GM12878 (cell line): Measurements from ENCODE around the gene ZNG1E. TPM values are rescaled to one million over a fixed set of nuclear protein-coding genes. Genes with fewer than 3 reads are reported as not detected.
"Not testable (repeated sequence)": the region's sequence is repeated elsewhere in the genome, so short reads cannot be mapped to it uniquely, and the experiment has no call there.

Experiments
- ATAC-seq: fragments of 200-7000 bp; cut with Tn5 transposase; 3 replicates; pipeline ENCODE4 v1.9.1; 2020; ENCODE audit warnings: mild to moderate bottlenecking, moderate library complexity
- Bru-seq: library from RNA; stranded (reverse); fragments of 400-500 nt; gene quantifications from one replicate; lab custom pipeline; 2021; lab: Mats Ljungman, UMichigan
- BruChase-seq, 2 experiments: library from RNA; stranded (reverse); fragments of 400-500 nt; gene quantifications; one replicate each; lab custom pipeline; 2021; lab: Mats Ljungman, UMichigan
- BruUV-seq: library from RNA; stranded (reverse); fragments of 400-500 nt; replicated peaks from 2 replicates; lab custom pipeline; 2021; lab: Mats Ljungman, UMichigan
- CTCF ChIA-PET: fragments of 300-600 bp; sonication (Branson Sonifier 250); formaldehyde crosslinking; extraction: SDS; loops from one replicate; lab custom pipeline; 2021; ENCODE audit warnings: inconsistent platforms; lab: Yijun Ruan, JAX
- POLR2A ChIA-PET: fragments of 350-600 bp; formaldehyde crosslinking; extraction: SDS; loops from one replicate; lab custom pipeline; 2021; ENCODE audit warnings: inconsistent platforms; lab: Charles Lee
- RAD21 ChIA-PET: fragments of 300-600 bp; sonication (Branson Sonifier 250); formaldehyde crosslinking; loops from one replicate; lab custom pipeline; 2023; ENCODE audit warnings: antibody characterized with exemption; ENCODE audit not compliant: unreplicated experiment; lab: Charles Lee
- SMC1A ChIA-PET: fragments of 300-600 bp; sonication (Branson Sonifier 250); formaldehyde crosslinking; loops from one replicate; lab custom pipeline; 2023; ENCODE audit not compliant: unreplicated experiment, uncharacterized antibody; lab: Charles Lee
- DNase-seq: peaks from one replicate; pipeline ENCODE4 v3.0.0-alpha.2; 2011; ENCODE audit warnings: low read depth, low spot score
- FAIRE-seq: peaks from 3 replicates; lab custom pipeline; 2011; peaks lifted over from hg19 to GRCh38; lab: Jason Lieb, UNC
- H2AFZ ChIP-seq: 2 replicates; pipeline ENCODE4 v1.6.0; 2011; ENCODE audit warnings: low read depth, low read length, control low read depth; ENCODE audit not compliant: control insufficient read depth
- H3K27ac ChIP-seq: 2 replicates; pipeline ENCODE4 v1.5.1; 2011; ENCODE audit warnings: control low read depth; ENCODE audit not compliant: control insufficient read depth, insufficient read depth
- H3K27me3 ChIP-seq, 2 experiments: replicated peaks in 1 of 2; 2 replicates each; pipeline versions ENCODE4 v1.6.0 to v1.6.1; 2011; ENCODE audit warnings: low read length in 1 of 2; ENCODE audit not compliant: control insufficient read depth in 2 of 2, insufficient read depth in 2 of 2
- H3K36me3 ChIP-seq, 2 experiments: 2 replicates each; pipeline ENCODE4 v1.5.1; 2011; ENCODE audit warnings: low read length in 1 of 2; ENCODE audit not compliant: control insufficient read depth in 2 of 2, insufficient read depth in 2 of 2
- H3K4me1 ChIP-seq: 2 replicates; pipeline ENCODE4 v1.6.1; 2011; ENCODE audit warnings: mild to moderate bottlenecking, low read length, moderate library complexity, mixed read lengths; ENCODE audit not compliant: control insufficient read depth, insufficient read depth
- H3K4me2 ChIP-seq: 2 replicates; pipeline ENCODE4 v1.6.0; 2011; ENCODE audit warnings: control low read depth; ENCODE audit not compliant: control insufficient read depth, insufficient read depth
- H3K4me3 ChIP-seq: fragments of 200-600 bp; sonication (generic); 2 replicates; pipeline ENCODE4 v1.5.1; 2016
- H3K79me2 ChIP-seq: 2 replicates; pipeline ENCODE4 v1.6.0; 2011; ENCODE audit warnings: low read length; ENCODE audit not compliant: control insufficient read depth, insufficient read depth
- H3K9ac ChIP-seq: 2 replicates; pipeline ENCODE4 v1.8.0; 2011; ENCODE audit warnings: low read length, control low read depth, mixed read lengths; ENCODE audit not compliant: control insufficient read depth, insufficient read depth
- H3K9me3 ChIP-seq: replicated peaks from 3 replicates; pipeline ENCODE4 v1.5.1; 2011; ENCODE audit warnings: mild to moderate bottlenecking, low read length; ENCODE audit not compliant: control insufficient read depth, insufficient read depth
- H4K20me1 ChIP-seq: 2 replicates; pipeline ENCODE4 v1.6.0; 2011; ENCODE audit not compliant: control insufficient read depth, insufficient read depth
- CBFB ChIP-seq: IDR thresholded peaks from 2 replicates; pipeline ENCODE4 v1.6.1; 2016; ENCODE audit warnings: antibody characterized with exemption, low read depth
- CHD2 ChIP-seq: IDR thresholded peaks from 2 replicates; pipeline ENCODE4 v1.6.1; 2011; ENCODE audit warnings: low read depth, low read length, improper control_type of control experiment, borderline replicate concordance
- CREB1 ChIP-seq: IDR thresholded peaks from 2 replicates; pipeline ENCODE4 v1.6.1; 2012; ENCODE audit warnings: low read depth, mild to moderate bottlenecking, inconsistent platforms
- CREM ChIP-seq: IDR thresholded peaks from 2 replicates; pipeline ENCODE4 v1.6.1; 2014; ENCODE audit warnings: antibody characterized with exemption, low read depth
- EED ChIP-seq: sonication (generic); IDR thresholded peaks from 2 replicates; pipeline ENCODE4 v1.6.1; 2016; ENCODE audit warnings: antibody characterized with exemption, low read depth
- MXI1 ChIP-seq: fragments of 150-350 bp; IDR thresholded peaks from 2 replicates; pipeline ENCODE4 v1.6.1; 2011; ENCODE audit warnings: low read depth, mild to moderate bottlenecking, inconsistent platforms, low read length, improper control_type of control experiment
- POLR2A ChIP-seq: IDR thresholded peaks from 2 replicates; pipeline ENCODE4 v1.6.1; 2011; ENCODE audit warnings: low read depth, mild to moderate bottlenecking, low read length
- POLR2AphosphoS5 ChIP-seq: IDR thresholded peaks from 2 replicates; pipeline ENCODE4 v1.6.1; 2011; ENCODE audit warnings: mild to moderate bottlenecking, low read length, inconsistent platforms
- RAD21 ChIP-seq: IDR thresholded peaks from 2 replicates; pipeline ENCODE4 v1.6.1; 2011; ENCODE audit warnings: mild to moderate bottlenecking, low read depth, low read length, moderate library complexity; ENCODE audit not compliant: insufficient read depth
- RUNX3 ChIP-seq: IDR thresholded peaks from 2 replicates; pipeline ENCODE4 v1.6.1; 2012; ENCODE audit warnings: low read length, inconsistent platforms
- WGBS: methylation state at CpG from one replicate; pipeline ENCODE4 v1.1.6; 2016; ENCODE audit warnings: low lambda C conversion rate; ENCODE audit not compliant: insufficient replicate concordance, insufficient coverage; ENCODE audit errors: missing lambda C conversion rate; 5-methylcytosine and 5-hydroxymethylcytosine counted together
- in situ Hi-C: fragments of 300-500 bp; cut with MboI; formaldehyde crosslinking; loops from 9 replicates; pipeline ENCODE4 v1.14.3; 2018; ENCODE audit warnings: mixed read lengths
- intact Hi-C: fragments of 100-400 bp; cut with micrococcal nuclease; formaldehyde crosslinking; loops from one replicate; pipeline ENCODE4 v1.14.2; 2022; ENCODE audit not compliant: unreplicated experiment
- long read RNA-seq, 2 experiments: library from polyadenylated mRNA; unstranded; transcript quantifications; one replicate each; pipeline ENCODE4 v2.0.0, GENCODE V29; 2019 to 2020
- polyA minus RNA-seq, 3 experiments: library from RNA; depleted of rRNA, polyadenylated mRNA; stranded (reverse); fragments of >200 nt; gene quantifications; 2 replicates each; pipeline ENCODE4 v1.2.3, GENCODE V29; 2011
- polyA plus RNA-seq, 11 experiments: library from polyadenylated mRNA; depleted of rRNA in 4 of 11; unstranded in 6 of 11; stranded (reverse) in 5 of 11; fragments of >200 nt; fragmentation: Nextera tagmentation in 4 of 11; fragmentation: Illumina TruSeq in 1 of 11; extraction: Ambion mirVana in 4 of 11; extraction: Trizol in 1 of 11; gene quantifications; 1 replicate in 1 of 11; 2 replicates in 10 of 11; pipeline versions ENCODE4 v1.2.1 to v1.2.3, GENCODE V29; 2011 to 2016; ENCODE audit warnings: inconsistent platforms in 2 of 11, missing spikeins in 2 of 11, low read depth in 1 of 11
- total RNA-seq, 4 experiments: library from RNA; depleted of rRNA in 3 of 4; stranded (reverse); fragments of >200 nt in 3 of 4; fragmentation: Illumina TruSeq in 1 of 4; extraction: Trizol in 1 of 4; gene quantifications; 2 replicates each; pipeline versions ENCODE4 v1.2.1 to v1.2.3, GENCODE V29; 2013 to 2021

ZNG1E gene
- 643 and 692 TPM in 2 replicates for total RNA-seq (2013; cell fraction: nucleolus; rRNA removed)
- total RNA-seq (2014; rRNA removed) (75.4 and 84.5 TPM in 2 replicates), total RNA-seq (2014; rRNA removed; fragmentation: Illumina TruSeq; extraction: Trizol) (118 and 124 TPM in 2 replicates), total RNA-seq (2021) (54.8 and 73.2 TPM in 2 replicates), polyA plus RNA-seq (2011; rRNA removed) (116 and 156 TPM in 2 replicates), polyA plus RNA-seq (2014; fragmentation: Illumina TruSeq; extraction: Trizol) (88.1 and 112 TPM in 2 replicates), polyA plus RNA-seq (2014; fragmentation: Nextera tagmentation; extraction: Ambion mirVana) (100 to 1,000 TPM; 169 to 182 TPM), polyA plus RNA-seq (2014; rRNA removed) (73.2 and 83.3 TPM in 2 replicates), polyA plus RNA-seq (2016; fragmentation: Nextera tagmentation; extraction: Ambion mirVana) (100 to 1,000 TPM; 169 to 170 TPM), polyA minus RNA-seq (2011; rRNA and poly(A)+ RNA removed) (76.4 and 95.0 TPM in 2 replicates), Bru-seq, nascent RNA (percentile 84 among the genes with signal in this experiment), BruChase-seq, experiment 1, labeled RNA remaining after a 6-hour chase (percentile 83 among the genes with signal in this experiment), BruChase-seq, experiment 2, labeled RNA remaining after a 2-hour chase (percentile 84 among the genes with signal in this experiment)
- 55.0 TPM for polyA plus RNA-seq (2011; ENCODE audit: low read depth)
- 27.3 and 28.2 TPM in 2 replicates for polyA plus RNA-seq (2011; cell fraction: cytosol; rRNA removed)
- polyA plus RNA-seq (2011; cell fraction: nucleus; rRNA removed) = 166 and 184 TPM in 2 replicates
- polyA plus RNA-seq (2012) = 56.3 and 69.0 TPM in 2 replicates
- polyA minus RNA-seq (2011; cell fraction: cytosol; rRNA and poly(A)+ RNA removed) = 18.7 and 22.6 TPM in 2 replicates
- polyA minus RNA-seq (2011; cell fraction: nucleus; rRNA and poly(A)+ RNA removed) = 183 and 313 TPM in 2 replicates
- long read RNA-seq, experiment 1, transcript CBWD5-207 (15 exons, 1,791 nt) = minor isoform, 11 of 61 reads
- long read RNA-seq, experiment 1, transcript CBWD5-202 (3 exons, 1,347 nt) = major isoform, 32 of 61 reads
- long read RNA-seq, experiment 1, partial matches to known transcripts = 1 of 61 reads
- long read RNA-seq, experiment 1, other reads (novel, unspliced or antisense) = 11 of 61 reads
- long read RNA-seq, experiment 2, transcript CBWD5-207 (15 exons, 1,791 nt) = minor isoform, 51 of 276 reads
- long read RNA-seq, experiment 2, transcript CBWD5-202 (3 exons, 1,347 nt) = major isoform, 95 of 276 reads
- long read RNA-seq, experiment 2, transcript CBWD5-233 (16 exons, 1,411 nt) = minor isoform, 9 of 276 reads
- long read RNA-seq, experiment 2, transcript CBWD5-209 (14 exons, 1,242 nt) = minor isoform, 9 of 276 reads
- long read RNA-seq, experiment 2, partial matches to known transcripts = 11 of 276 reads
- long read RNA-seq, experiment 2, other reads (novel, unspliced or antisense) = 91 of 276 reads

DNA sequence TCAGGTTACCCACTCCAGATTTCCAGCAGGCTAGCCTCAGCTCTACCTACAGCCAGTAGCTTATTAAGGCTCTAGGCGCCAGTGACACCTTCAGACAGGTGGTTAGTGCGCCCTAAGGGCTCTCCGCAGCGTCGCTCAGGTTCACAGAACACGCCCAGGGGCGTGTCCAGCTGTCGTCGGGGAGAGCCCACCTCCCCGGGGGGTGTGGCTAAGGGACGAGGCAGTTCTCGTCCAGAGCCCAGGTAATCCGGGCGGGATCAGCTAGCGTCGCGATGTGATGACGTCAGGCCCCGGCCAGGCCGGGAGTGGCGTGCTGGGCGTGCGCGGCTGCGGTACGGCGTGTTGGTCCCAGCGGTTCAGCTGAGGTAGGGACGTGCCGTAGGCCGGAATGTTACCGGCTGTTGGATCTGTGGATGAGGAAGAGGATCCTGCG, at the start of gene ZNG1E:
Gene ZNG1E (plus strand): TSS at position 340 of the 433 bp plus-strand sequence. CDS start 49 bp downstream, at position 389.
- in situ Hi-C loops, intact Hi-C loops, BruUV-seq, POLR2A ChIA-PET, H3K9me3 ChIP-seq, CTCF ChIA-PET, ATAC-seq, H4K20me1 ChIP-seq, H3K4me1 ChIP-seq, SMC1A ChIA-PET, H3K9ac ChIP-seq, H3K36me3 ChIP-seq, RAD21 ChIA-PET, FAIRE-seq, H3K79me2 ChIP-seq, H3K27me3 ChIP-seq, H3K27ac ChIP-seq: not testable (repeated sequence)
- peak; percentile 34 for DNase-seq
- TF ChIP-seq RUNX3 (0 out of 2 replicates have a peak, but pooled peaks have one; percentile 16), RAD21 (peak; percentile 16; the same call in 1 of the 2 replicates), POLR2A (0 out of 2 replicates have a peak, but pooled peaks have one; percentile 45), CBFB (0 out of 2 replicates have a peak, but pooled peaks have one; percentile 39), POLR2AphosphoS5 (peak; percentile 47; the same call in 1 of the 2 replicates), EED (0 out of 2 replicates have a peak, but pooled peaks have one; percentile 20), CREB1 (peak; percentile 76), CHD2 (peak; percentile 62), CREM (peak; percentile 80), MXI1 (0 out of 2 replicates have a peak, but pooled peaks have one; percentile 31)
- Histone ChIP-seq H3K4me3 (peak within 1 kb of the TSS; percentile 69; the same call in 1 of the 2 replicates), H2AFZ (peak within 1 kb of the TSS; percentile 74), H3K4me2 (peak within 1 kb of the TSS; percentile 55; the same call in 1 of the 2 replicates)
- under 1% methylated on average over 19 of the region's 33 CpGs for WGBS

DNA sequence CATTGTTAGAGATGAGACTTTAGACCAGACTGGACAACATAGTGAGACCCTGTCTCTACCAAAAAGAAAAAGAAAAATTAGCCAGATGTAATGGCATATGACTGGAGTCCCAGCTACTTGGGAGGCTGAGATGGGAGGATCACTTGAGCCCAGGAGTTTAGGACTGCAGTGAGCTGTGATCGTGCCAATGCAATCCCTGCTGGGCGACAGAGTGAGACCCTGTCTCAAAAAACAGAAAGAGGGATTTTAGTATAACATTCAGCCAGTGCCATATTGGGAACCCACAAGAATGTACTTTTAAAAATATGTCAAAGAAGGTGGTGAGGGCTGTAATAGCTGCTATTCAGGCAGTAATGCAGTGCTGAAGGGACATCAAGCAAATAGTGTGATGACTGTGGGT, 2.1 kb upstream of the ZNG1E start:
- H3K4me3 ChIP-seq, intact Hi-C loops, H3K27me3 ChIP-seq, H2AFZ ChIP-seq, SMC1A ChIA-PET, CTCF ChIA-PET, DNase-seq, ATAC-seq, H3K9ac ChIP-seq, POLR2A ChIA-PET, BruUV-seq, H3K36me3 ChIP-seq, H3K9me3 ChIP-seq, H3K27ac ChIP-seq, FAIRE-seq, in situ Hi-C loops, H3K4me2 ChIP-seq, H3K4me1 ChIP-seq, H4K20me1 ChIP-seq, RAD21 ChIA-PET, H3K79me2 ChIP-seq: not testable (repeated sequence)
- 97% methylated on average over 2 of the region's 2 CpGs for WGBS
